ENCODE results near the gene C5. TPM values are rescaled to one million over a fixed set of nuclear protein-coding genes. Genes with fewer than 3 reads are reported as not detected.

Gene C5
- total and polyA plus RNA-seq, 9 of the 15 experiments (the other 6 are each of a cell fraction or from before 2014, with no cell fraction given): 0.08 to 0.91 (median 0.42) TPM

GRCh38 chr9:121075251-121076036, 25.4 kb upstream of the C5 start (continued):
- TF ChIP-seq, protein P1, sequence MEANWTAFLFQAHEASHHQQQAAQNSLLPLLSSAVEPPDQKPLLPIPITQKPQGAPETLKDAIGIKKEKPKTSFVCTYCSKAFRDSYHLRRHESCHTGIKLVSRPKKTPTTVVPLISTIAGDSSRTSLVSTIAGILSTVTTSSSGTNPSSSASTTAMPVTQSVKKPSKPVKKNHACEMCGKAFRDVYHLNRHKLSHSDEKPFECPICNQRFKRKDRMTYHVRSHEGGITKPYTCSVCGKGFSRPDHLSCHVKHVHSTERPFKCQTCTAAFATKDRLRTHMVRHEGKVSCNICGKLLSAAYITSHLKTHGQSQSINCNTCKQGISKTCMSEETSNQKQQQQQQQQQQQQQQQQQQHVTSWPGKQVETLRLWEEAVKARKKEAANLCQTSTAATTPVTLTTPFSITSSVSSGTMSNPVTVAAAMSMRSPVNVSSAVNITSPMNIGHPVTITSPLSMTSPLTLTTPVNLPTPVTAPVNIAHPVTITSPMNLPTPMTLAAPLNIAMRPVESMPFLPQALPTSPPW (CRISPR knock-in tag; IDR thresholded peaks at IDR 0.05): 0 out of 2 replicates have a peak, but pooled peaks have one; percentile 11
- TF ChIP-seq NFIC (IDR thresholded peaks at IDR 0.05): peak; percentile 12; the same call in 1 of the 2 replicates
- peak; percentile 97 for TF ChIP-seq BCOR (IDR thresholded peaks at IDR 0.05)
- TF ChIP-seq C11orf30 (IDR thresholded peaks at IDR 0.05; ENCODE audit: low read depth): 0 out of 2 replicates have a peak, but pooled peaks have one; percentile 3
- TF ChIP-seq, protein P2, sequence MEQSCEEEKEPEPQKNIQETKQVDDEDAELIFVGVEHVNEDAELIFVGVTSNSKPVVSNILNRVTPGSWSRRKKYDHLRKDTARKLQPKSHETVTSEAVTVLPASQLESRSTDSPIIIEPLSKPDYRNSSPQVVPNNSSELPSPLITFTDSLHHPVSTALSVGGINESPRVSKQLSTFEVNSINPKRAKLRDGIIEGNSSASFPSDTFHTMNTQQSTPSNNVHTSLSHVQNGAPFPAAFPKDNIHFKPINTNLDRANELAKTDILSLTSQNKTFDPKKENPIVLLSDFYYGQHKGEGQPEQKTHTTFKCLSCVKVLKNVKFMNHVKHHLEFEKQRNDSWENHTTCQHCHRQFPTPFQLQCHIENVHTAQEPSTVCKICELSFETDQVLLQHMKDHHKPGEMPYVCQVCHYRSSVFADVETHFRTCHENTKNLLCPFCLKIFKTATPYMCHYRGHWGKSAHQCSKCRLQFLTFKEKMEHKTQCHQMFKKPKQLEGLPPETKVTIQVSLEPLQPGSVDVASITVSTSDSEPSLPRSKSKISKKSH (CRISPR knock-in tag; IDR thresholded peaks at IDR 0.05): no peak
- peak in 1 of 2 experiments; percentile 24; a peak in 1 of 4 replicates for TF ChIP-seq HDAC1 (IDR thresholded peaks at IDR 0.05)
- no peak for TF ChIP-seq MEF2A (IDR thresholded peaks at IDR 0.05; ENCODE audit: control insufficient read depth, low read depth, low read length)
- TF ChIP-seq, protein P3, sequence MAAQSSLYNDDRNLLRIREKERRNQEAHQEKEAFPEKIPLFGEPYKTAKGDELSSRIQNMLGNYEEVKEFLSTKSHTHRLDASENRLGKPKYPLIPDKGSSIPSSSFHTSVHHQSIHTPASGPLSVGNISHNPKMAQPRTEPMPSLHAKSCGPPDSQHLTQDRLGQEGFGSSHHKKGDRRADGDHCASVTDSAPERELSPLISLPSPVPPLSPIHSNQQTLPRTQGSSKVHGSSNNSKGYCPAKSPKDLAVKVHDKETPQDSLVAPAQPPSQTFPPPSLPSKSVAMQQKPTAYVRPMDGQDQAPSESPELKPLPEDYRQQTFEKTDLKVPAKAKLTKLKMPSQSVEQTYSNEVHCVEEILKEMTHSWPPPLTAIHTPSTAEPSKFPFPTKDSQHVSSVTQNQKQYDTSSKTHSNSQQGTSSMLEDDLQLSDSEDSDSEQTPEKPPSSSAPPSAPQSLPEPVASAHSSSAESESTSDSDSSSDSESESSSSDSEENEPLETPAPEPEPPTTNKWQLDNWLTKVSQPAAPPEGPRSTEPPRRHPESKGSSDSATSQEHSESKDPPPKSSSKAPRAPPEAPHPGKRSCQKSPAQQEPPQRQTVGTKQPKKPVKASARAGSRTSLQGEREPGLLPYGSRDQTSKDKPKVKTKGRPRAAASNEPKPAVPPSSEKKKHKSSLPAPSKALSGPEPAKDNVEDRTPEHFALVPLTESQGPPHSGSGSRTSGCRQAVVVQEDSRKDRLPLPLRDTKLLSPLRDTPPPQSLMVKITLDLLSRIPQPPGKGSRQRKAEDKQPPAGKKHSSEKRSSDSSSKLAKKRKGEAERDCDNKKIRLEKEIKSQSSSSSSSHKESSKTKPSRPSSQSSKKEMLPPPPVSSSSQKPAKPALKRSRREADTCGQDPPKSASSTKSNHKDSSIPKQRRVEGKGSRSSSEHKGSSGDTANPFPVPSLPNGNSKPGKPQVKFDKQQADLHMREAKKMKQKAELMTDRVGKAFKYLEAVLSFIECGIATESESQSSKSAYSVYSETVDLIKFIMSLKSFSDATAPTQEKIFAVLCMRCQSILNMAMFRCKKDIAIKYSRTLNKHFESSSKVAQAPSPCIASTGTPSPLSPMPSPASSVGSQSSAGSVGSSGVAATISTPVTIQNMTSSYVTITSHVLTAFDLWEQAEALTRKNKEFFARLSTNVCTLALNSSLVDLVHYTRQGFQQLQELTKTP (IDR thresholded peaks at IDR 0.05; ENCODE audit: low read depth in 1 of 2, partially characterized antibody in 2 of 2): peak in 1 of 2 experiments; percentile 29
- TF ChIP-seq ARID1B (IDR thresholded peaks at IDR 0.05): 0 out of 2 replicates have a peak, but pooled peaks have one; percentile 52
- 0 out of 2 replicates have a peak, but pooled peaks have one; percentile 14 for TF ChIP-seq MTA1 (IDR thresholded peaks at IDR 0.05; ENCODE audit: borderline replicate concordance)
- TF ChIP-seq, protein P4, sequence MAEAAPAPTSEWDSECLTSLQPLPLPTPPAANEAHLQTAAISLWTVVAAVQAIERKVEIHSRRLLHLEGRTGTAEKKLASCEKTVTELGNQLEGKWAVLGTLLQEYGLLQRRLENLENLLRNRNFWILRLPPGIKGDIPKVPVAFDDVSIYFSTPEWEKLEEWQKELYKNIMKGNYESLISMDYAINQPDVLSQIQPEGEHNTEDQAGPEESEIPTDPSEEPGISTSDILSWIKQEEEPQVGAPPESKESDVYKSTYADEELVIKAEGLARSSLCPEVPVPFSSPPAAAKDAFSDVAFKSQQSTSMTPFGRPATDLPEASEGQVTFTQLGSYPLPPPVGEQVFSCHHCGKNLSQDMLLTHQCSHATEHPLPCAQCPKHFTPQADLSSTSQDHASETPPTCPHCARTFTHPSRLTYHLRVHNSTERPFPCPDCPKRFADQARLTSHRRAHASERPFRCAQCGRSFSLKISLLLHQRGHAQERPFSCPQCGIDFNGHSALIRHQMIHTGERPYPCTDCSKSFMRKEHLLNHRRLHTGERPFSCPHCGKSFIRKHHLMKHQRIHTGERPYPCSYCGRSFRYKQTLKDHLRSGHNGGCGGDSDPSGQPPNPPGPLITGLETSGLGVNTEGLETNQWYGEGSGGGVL (CRISPR knock-in tag; IDR thresholded peaks at IDR 0.05): no peak
- 0 out of 2 replicates have a peak, but pooled peaks have one; percentile 30 for TF ChIP-seq ZNF12 (CRISPR knock-in tag; IDR thresholded peaks at IDR 0.05)
- TF ChIP-seq, protein P5, sequence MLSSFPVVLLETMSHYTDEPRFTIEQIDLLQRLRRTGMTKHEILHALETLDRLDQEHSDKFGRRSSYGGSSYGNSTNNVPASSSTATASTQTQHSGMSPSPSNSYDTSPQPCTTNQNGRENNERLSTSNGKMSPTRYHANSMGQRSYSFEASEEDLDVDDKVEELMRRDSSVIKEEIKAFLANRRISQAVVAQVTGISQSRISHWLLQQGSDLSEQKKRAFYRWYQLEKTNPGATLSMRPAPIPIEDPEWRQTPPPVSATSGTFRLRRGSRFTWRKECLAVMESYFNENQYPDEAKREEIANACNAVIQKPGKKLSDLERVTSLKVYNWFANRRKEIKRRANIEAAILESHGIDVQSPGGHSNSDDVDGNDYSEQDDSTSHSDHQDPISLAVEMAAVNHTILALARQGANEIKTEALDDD (IDR thresholded peaks at IDR 0.05): peak; percentile 82; the same call in 1 of the 2 replicates
- TF ChIP-seq ELF4 (CRISPR knock-in tag; IDR thresholded peaks at IDR 0.05): peak; percentile 47; the same call in 1 of the 2 replicates
- peak; percentile 77 to 91 for TF ChIP-seq KDM1A (IDR thresholded peaks at IDR 0.05)
